HFF-Myc (cell line): ENCODE measurements around the gene SLC15A5.

Experiments
- DNase-seq: peaks from one replicate; pipeline ENCODE4 v3.0.0-alpha.2; 2011; ENCODE audit warnings: low read depth; ENCODE audit errors: extremely low read depth
- H3K4me3 ChIP-seq: replicated peaks from 2 replicates; pipeline ENCODE4 v1.5.1; 2011; ENCODE audit warnings: low read depth, mild to moderate bottlenecking, control low read depth, low read length
- TF ChIP-seq, protein P1 (sequence below): IDR thresholded peaks from 2 replicates; pipeline ENCODE4 v1.5.1; 2012; ENCODE audit warnings: mild to moderate bottlenecking, low read depth, low read length, control low read depth; ENCODE audit errors: missing control alignments

The SLC15A5 gene

DNA sequence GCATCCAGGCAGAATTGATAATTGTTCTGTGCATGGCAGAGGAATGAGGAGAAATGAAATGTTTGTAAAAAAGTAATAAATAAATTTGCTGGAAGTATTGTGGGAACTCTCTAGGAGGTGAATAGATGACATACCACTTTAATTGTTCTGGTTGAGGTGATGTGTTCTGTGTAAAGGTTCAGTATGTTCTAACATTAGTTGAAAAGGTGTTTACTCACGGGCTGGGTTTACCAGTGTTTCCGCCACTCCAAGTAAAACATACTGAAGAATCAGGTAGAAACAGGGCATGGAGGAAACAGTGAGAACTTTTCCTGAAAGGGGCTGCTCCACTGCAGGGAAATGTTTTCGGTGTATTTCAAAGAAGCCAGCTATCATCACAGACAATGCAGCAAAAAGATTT is 53.3 kb downstream of the SLC15A5 start:
- TF ChIP-seq, protein P1, sequence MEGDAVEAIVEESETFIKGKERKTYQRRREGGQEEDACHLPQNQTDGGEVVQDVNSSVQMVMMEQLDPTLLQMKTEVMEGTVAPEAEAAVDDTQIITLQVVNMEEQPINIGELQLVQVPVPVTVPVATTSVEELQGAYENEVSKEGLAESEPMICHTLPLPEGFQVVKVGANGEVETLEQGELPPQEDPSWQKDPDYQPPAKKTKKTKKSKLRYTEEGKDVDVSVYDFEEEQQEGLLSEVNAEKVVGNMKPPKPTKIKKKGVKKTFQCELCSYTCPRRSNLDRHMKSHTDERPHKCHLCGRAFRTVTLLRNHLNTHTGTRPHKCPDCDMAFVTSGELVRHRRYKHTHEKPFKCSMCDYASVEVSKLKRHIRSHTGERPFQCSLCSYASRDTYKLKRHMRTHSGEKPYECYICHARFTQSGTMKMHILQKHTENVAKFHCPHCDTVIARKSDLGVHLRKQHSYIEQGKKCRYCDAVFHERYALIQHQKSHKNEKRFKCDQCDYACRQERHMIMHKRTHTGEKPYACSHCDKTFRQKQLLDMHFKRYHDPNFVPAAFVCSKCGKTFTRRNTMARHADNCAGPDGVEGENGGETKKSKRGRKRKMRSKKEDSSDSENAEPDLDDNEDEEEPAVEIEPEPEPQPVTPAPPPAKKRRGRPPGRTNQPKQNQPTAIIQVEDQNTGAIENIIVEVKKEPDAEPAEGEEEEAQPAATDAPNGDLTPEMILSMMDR, result no peak
- no peak for DNase-seq
- no peak overlapping the region for H3K4me3 ChIP-seq

DNA sequence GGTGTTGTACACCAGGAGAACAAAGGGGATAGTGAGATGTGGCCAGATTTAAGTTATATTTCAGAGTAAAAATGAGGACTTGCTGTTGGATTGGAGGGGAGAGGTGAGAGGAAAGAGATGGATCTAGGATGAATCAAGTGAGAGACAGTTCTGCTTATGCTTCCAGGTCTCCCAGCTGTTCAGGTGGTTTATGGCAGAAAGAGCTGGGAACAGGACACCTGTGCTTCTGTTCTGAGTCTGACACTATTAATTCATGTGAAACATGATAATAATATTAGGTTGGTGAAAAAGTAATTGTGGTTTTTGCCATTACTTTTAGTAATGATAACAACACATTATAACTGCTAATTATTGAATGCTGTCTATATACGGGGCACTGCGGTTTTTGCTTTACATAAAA is 55.7 kb downstream of the SLC15A5 start:
- no peak for DNase-seq
- H3K4me3 ChIP-seq, result no peak overlapping the region
- TF ChIP-seq, protein P1, result no peak

DNA sequence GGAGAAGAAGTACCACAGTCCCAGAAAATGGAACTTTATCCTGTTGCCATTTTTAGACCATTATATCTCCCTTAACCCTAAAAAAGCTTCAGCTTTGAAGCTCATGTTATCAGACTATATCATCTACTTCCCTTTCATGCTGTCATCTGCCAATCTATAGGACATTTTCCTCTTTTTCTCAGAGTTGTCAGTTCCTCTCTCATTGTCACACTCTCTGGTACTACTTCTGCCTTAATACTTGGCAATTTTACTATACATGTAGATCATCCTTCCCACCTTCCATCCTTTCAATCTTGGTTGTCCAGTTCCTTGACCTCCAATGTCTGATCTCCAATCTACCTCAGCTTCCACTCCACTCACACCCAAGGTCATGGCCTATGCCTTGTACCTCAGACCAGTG is 57.4 kb downstream of the SLC15A5 start:
- TF ChIP-seq, protein P1, result no peak
- DNase-seq, result no peak
- no peak overlapping the region for H3K4me3 ChIP-seq

DNA sequence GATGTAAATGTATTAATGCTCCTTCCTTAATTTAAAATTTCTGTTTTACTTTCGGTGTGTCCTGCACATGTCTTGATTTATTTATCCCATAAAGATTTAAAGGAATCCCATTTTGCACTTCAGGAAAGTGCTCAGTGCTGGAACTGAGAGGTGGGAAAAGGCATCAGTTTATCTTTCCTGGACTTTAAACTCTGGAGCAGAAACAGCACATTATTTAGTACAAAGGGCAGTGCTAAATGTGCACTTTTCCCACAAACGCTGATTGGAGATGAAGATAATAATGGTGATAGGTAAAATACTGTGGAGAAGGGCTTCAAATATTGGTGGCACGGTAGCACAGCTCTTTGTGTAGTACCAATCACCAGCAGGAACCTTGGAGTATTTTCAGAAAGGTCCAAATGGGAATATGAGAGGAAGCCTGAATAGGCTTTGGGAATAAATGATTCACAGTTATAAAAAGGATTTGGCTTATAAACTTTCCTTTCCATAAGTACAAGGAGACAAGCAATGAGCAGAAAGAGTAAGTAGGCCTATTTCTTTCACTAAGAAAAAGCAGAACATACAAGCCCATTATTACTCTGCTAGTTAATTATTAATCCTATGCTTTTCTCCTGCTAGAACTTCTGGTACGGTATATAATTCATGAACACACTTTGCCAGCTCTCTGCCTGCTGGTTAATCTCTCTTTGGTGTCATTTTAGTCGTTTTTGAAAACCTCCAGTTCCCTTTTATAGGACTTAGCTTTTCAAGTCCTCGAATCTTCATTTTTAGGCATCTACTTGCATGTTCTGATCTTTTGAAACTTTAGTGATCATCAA is 58.3 kb downstream of the SLC15A5 start:
- TF ChIP-seq, protein P1, result no peak
- DNase-seq, result no peak
- no peak overlapping the region for H3K4me3 ChIP-seq

DNA sequence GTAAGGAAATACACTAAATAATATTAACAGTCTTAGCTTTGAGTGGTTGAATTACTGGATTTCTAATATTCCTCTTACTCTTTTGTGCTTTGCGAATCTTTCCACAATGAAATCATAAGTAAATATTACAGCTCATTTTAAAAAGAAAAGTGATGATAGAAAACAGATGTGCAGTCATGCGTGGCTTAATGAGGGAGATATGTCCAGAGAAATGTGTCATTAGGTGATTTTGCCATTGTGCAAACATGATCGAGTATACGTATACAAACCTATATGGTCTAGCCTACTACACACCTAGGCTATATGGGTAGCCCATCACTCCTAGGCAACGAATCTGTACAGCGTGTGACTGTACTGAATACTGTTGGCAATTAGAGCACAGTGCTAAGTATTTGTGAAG is 59.3 kb downstream of the SLC15A5 start:
- DNase-seq, result no peak
- H3K4me3 ChIP-seq, result no peak overlapping the region
- TF ChIP-seq, protein P1, result no peak

DNA sequence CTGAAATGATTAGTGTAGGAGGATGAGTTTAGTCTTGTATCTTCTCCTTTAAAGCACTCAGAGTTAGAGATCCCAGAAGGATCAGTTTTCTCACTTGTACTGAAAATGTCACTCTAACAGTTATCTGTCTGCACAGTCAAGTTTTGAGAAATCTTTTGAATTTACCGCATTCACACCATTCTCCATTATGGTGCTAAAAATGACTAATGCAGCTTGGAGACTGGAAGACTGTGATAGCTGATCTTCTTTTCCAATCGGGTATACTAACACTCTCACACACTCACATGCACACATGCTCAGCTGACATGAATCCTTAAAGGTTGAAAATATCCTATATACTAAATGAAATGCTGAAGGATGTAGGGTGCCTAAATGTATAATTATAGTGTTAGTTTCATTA is 65.8 kb downstream of the SLC15A5 start:
- TF ChIP-seq, protein P1, result no peak

DNA sequence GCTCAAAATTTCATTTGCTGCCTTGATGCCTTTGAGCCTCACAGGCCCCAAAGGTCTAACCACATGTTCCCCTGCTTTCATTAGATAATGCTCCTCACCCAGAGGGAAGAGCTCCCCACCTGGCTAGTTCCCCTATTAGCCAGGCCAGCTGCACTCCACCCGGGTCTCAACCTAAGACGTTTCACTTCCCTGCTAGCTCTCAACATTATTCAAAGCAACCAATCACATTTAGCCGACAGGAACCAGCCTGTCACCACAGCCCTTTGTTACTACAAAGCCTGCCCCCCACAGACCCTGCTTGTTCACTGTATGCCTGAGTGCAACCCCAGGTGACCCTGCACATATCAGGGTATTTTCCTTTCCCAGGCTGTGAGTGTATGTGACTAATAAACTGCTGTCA is 78.6 kb downstream of the SLC15A5 start:
- TF ChIP-seq, protein P1, result no peak
- H3K4me3 ChIP-seq, result no peak overlapping the region
- DNase-seq, result no peak

More for the DNA sequence above, 65.8 kb downstream of the SLC15A5 start:
- DNase-seq, result no peak
- no peak overlapping the region for H3K4me3 ChIP-seq
